Smooth muscle cell (in vitro differentiated cells): ENCODE measurements around the gene SRSF5. TPM values are rescaled to one million over a fixed set of nuclear protein-coding genes. Genes with fewer than 3 reads are reported as not detected.

Experiments
- DNase-seq: peaks from one replicate; lab custom pipeline; 2025; ENCODE audit not compliant: unreplicated experiment; lab: John Stamatoyannopoulos, UW
- H2AFZ ChIP-seq: fragments of 200-600 bp; sonication (generic); 2 replicates; pipeline ENCODE4 v1.6.0; 2016; ENCODE audit warnings: antibody characterized with exemption, low read depth, mild to moderate bottlenecking
- H3F3A ChIP-seq: fragments of 200-600 bp; sonication (generic); 2 replicates; pipeline ENCODE4 v1.6.0; 2017; ENCODE audit warnings: antibody characterized with exemption, low read depth
- H3K27ac ChIP-seq: fragments of 200-600 bp; sonication (generic); 2 replicates; pipeline ENCODE4 v1.5.1; 2016; ENCODE audit warnings: low read depth, mild to moderate bottlenecking
- H3K27me3 ChIP-seq: fragments of 200-600 bp; sonication (generic); 2 replicates; pipeline ENCODE4 v1.6.1; 2016; ENCODE audit warnings: low read depth, mild to moderate bottlenecking
- H3K36me3 ChIP-seq: fragments of 200-600 bp; sonication (generic); 2 replicates; pipeline ENCODE4 v1.5.1; 2016; ENCODE audit warnings: low read depth
- H3K4me1 ChIP-seq: fragments of 200-600 bp; sonication (generic); 2 replicates; pipeline ENCODE4 v1.5.1; 2016; ENCODE audit warnings: low read depth
- H3K4me2 ChIP-seq: fragments of 200-600 bp; sonication (generic); 2 replicates; pipeline ENCODE4 v1.6.0; 2016; ENCODE audit warnings: mild to moderate bottlenecking
- H3K4me3 ChIP-seq: fragments of 200-600 bp; sonication (generic); 2 replicates; pipeline ENCODE4 v1.5.1; 2016; ENCODE audit warnings: mild to moderate bottlenecking
- H3K79me2 ChIP-seq: fragments of 200-600 bp; sonication (generic); 2 replicates; pipeline ENCODE4 v1.6.0; 2016; ENCODE audit warnings: low read depth, mild to moderate bottlenecking
- H3K9ac ChIP-seq: fragments of 200-600 bp; sonication (generic); 2 replicates; pipeline ENCODE4 v1.6.0; 2016; ENCODE audit warnings: low read depth
- H3K9me3 ChIP-seq: fragments of 200-600 bp; sonication (generic); replicated peaks from 2 replicates; pipeline ENCODE4 v1.5.1; 2016; ENCODE audit warnings: low read depth
- H4K20me1 ChIP-seq: fragments of 200-600 bp; sonication (generic); 2 replicates; pipeline ENCODE4 v1.6.0; 2016; ENCODE audit warnings: low read depth
- WGBS: methylation state at CpG from one replicate; pipeline ENCODE4 v1.1.7; 2016; ENCODE audit warnings: low lambda C conversion rate; 5-methylcytosine and 5-hydroxymethylcytosine counted together
- polyA plus RNA-seq: library from polyadenylated mRNA; unstranded; fragments of >200 nt; fragmentation: Nextera tagmentation; extraction: Ambion mirVana; gene quantifications from 2 replicates; pipeline ENCODE4 v1.2.1, GENCODE V29; 2016
- total RNA-seq: library from RNA; depleted of rRNA; stranded (reverse); fragments of >200 nt; gene quantifications from 2 replicates; pipeline ENCODE4 v1.2.3, GENCODE V29; 2014
- TF ChIP-seq, protein P1 (sequence below): fragments of 200-600 bp; sonication (generic); IDR thresholded peaks from 2 replicates; pipeline ENCODE4 v1.5.1; 2017; ENCODE audit warnings: borderline replicate concordance, mild to moderate bottlenecking, antibody characterized with exemption; ENCODE audit not compliant: insufficient read depth, poor library complexity, severe bottlenecking

SRSF5 gene
- total and polyA plus RNA-seq, 2 experiments from 2014 or later = 197 to 201 TPM

DNA sequence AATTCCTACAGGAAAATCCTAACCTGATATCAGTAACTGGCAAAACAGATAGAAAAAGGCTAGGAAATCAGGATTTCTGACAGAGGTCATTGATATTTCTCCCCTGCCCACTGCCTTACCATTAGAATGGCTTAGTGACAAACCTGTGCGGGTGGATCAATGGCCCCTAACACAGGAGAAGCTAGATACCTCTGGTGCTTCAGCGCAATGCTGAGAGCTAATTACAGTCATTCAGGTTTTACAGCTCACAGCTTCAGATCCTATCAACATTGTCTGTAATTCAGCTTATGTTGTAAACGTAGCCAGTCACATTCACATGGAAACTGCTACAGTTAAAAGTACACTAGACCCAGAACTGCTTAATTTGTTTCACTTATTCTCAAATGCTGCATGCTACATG lies 47.5 kb downstream of the SRSF5 start:
- Histone ChIP-seq H2AFZ (no peak overlapping the region), H4K20me1 (no peaks in the 10 kb centered on the region), H3K4me2 (no peak overlapping the region), H3K79me2 (no peaks in the 10 kb centered on the region), H3K27ac (no peak overlapping the region), H3F3A (no peaks in the 10 kb centered on the region), H3K27me3 (peaks cover 18% of the 10 kb centered on the region), H3K4me3 (no peak overlapping the region), H3K36me3 (no peaks in the 10 kb centered on the region), H3K4me1 (peaks cover 6% of the 10 kb centered on the region), H3K9ac (no peak overlapping the region), H3K9me3 (no peaks in the 10 kb centered on the region)
- WGBS = 65% methylated on average over 3 of the region's 3 CpGs
- no peak for DNase-seq
- TF ChIP-seq, protein P1, sequence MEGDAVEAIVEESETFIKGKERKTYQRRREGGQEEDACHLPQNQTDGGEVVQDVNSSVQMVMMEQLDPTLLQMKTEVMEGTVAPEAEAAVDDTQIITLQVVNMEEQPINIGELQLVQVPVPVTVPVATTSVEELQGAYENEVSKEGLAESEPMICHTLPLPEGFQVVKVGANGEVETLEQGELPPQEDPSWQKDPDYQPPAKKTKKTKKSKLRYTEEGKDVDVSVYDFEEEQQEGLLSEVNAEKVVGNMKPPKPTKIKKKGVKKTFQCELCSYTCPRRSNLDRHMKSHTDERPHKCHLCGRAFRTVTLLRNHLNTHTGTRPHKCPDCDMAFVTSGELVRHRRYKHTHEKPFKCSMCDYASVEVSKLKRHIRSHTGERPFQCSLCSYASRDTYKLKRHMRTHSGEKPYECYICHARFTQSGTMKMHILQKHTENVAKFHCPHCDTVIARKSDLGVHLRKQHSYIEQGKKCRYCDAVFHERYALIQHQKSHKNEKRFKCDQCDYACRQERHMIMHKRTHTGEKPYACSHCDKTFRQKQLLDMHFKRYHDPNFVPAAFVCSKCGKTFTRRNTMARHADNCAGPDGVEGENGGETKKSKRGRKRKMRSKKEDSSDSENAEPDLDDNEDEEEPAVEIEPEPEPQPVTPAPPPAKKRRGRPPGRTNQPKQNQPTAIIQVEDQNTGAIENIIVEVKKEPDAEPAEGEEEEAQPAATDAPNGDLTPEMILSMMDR = no peak

DNA sequence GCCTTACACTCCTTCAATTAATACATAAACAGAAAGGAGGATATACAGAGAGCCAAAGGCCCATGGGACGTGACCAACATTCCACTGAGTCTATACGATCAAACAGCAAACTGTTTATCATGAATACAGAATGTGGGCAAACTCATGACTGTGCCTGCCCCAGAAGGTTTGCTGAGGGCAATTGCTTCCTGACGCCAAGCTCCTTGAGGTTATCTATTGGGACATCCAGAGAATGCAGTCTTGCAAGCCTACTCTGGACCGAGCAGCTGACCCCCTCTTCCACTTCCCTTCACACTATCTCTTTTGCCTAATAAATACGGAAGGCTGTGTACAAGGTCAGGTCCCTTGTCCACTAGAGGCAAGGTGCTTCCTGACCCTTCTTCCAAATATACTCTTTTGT lies 48.6 kb downstream of the SRSF5 start:
- H2AFZ ChIP-seq = no peak overlapping the region
- DNase-seq = no peak
- peaks cover 18% of the 10 kb centered on the region for H3K27me3 ChIP-seq
- no peaks in the 10 kb centered on the region for H3K36me3 ChIP-seq
- no peaks in the 10 kb centered on the region for H4K20me1 ChIP-seq
- H3K4me1 ChIP-seq = peaks cover 9% of the 10 kb centered on the region
- H3F3A ChIP-seq = no peaks in the 10 kb centered on the region
- no peak overlapping the region for H3K4me3 ChIP-seq
- TF ChIP-seq, protein P1 = no peak
- H3K9me3 ChIP-seq = no peaks in the 10 kb centered on the region
- H3K9ac ChIP-seq = no peak overlapping the region
- H3K79me2 ChIP-seq = no peaks in the 10 kb centered on the region
- H3K4me2 ChIP-seq = no peak overlapping the region
- H3K27ac ChIP-seq = no peak overlapping the region
- WGBS = 82% methylated on average over 5 of the region's 5 CpGs

DNA sequence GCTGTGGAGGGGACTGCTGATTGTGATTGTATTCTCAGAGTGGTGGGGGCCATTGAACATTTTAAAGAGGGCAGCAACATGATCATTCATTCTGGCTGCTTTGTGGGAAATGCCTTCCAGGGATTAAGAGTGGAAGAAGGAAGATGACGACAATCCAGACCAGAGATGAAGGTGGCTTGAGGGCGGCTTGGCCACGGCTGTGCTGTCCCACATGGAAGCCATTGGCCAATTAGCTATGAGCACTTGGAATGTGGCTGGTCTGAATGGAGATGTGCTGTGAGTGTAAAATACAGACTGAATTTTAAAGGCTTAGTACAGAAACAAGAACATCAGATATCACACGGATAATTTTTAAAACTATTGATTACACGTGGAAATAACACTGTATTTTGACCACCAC lies 49.3 kb downstream of the SRSF5 start:
- no peaks in the 10 kb centered on the region for H3K79me2 ChIP-seq
- 80% methylated on average over 5 of the region's 5 CpGs for WGBS
- no peaks in the 10 kb centered on the region for H3K9me3 ChIP-seq
- no peak overlapping the region for H3K4me2 ChIP-seq
- no peak overlapping the region for H2AFZ ChIP-seq
- no peak overlapping the region for H3K27ac ChIP-seq
- H3K4me1 ChIP-seq = peaks cover 9% of the 10 kb centered on the region
- no peak overlapping the region for H3K4me3 ChIP-seq
- TF ChIP-seq, protein P1 = no peak
- H3K36me3 ChIP-seq = no peaks in the 10 kb centered on the region
- H3F3A ChIP-seq = no peaks in the 10 kb centered on the region
- no peak overlapping the region for H3K9ac ChIP-seq
- peaks cover 18% of the 10 kb centered on the region for H3K27me3 ChIP-seq
- DNase-seq = no peak
- no peaks in the 10 kb centered on the region for H4K20me1 ChIP-seq

DNA sequence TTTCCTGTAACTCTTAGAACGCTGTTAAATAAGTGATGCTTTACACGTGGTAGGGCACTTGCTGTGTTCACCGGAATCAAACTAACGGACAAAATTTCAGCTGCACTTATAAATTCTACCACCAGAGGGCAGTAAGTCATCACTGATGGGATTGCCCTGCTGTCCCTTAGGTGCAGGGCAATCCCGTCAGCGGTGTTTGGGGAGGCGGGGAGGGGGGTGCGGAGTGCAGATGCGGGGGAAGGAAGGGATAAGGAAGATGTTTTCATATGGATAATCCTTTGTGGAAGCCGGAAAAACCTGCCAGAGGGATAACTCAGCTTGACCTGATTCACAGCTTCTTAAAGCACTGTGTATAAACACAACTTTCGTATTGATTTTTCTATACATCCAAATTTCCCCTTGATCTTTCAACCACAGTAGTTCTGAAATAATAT lies 51.8 kb downstream of the SRSF5 start:
- Histone ChIP-seq H3K4me2 (peak overlapping the region; percentile 47), H3K9ac (no peak overlapping the region), H3K4me1 (peaks cover 9% of the 10 kb centered on the region), H3K79me2 (no peaks in the 10 kb centered on the region), H4K20me1 (no peaks in the 10 kb centered on the region), H3K27me3 (peaks cover 14% of the 10 kb centered on the region), H3K27ac (no peak overlapping the region), H3K9me3 (no peaks in the 10 kb centered on the region), H3F3A (no peaks in the 10 kb centered on the region), H2AFZ (no peak overlapping the region), H3K4me3 (no peak overlapping the region), H3K36me3 (no peaks in the 10 kb centered on the region)
- TF ChIP-seq, protein P1 = peak; percentile 98
- WGBS = 9% methylated on average over 11 of the region's 11 CpGs
- DNase-seq = peak; percentile 11
